K562 (cell line): ENCODE data around the gene VPS13D. TPM values are rescaled to one million over a fixed set of nuclear protein-coding genes. Genes with fewer than 3 reads are reported as not detected.

ENCODE experiments used
- ATF3 ChIP-seq, 2 experiments: fragments of 450-650 bp in 1 of 2; sonication (generic) in 1 of 2; formaldehyde crosslinking in 1 of 2; IDR thresholded peaks in 1 of 2; conservative IDR thresholded peaks in 1 of 2; 2 replicates each; pipeline versions ENCODE4 v1.6.1 to v1.8.1; 2016 to 2023; ENCODE audit warnings: mild to moderate bottlenecking in 2 of 2, moderate library complexity in 2 of 2, inconsistent platforms in 1 of 2, missing genetic modification reagents in 1 of 2
- CCAR2 ChIP-seq: fragments of 200-400 bp; formaldehyde crosslinking; IDR thresholded peaks from 2 replicates; pipeline ENCODE4 v1.6.1; 2017; ENCODE audit warnings: mild to moderate bottlenecking, low read depth, low read length
- CEBPG ChIP-seq, 3 experiments: fragments of 200-800 bp in 1 of 3; sonication (Bioruptor generic) in 1 of 3; sonication (generic) in 1 of 3; formaldehyde crosslinking in 1 of 3; IDR thresholded peaks in 2 of 3; conservative IDR thresholded peaks in 1 of 3; 2 replicates each; pipeline versions ENCODE4 v1.6.1 to v1.8.0; 2016 to 2022; ENCODE audit warnings: missing compliant biosample characterization in 2 of 3, missing genetic modification characterization in 2 of 3, mild to moderate bottlenecking in 1 of 3, missing genetic modification reagents in 1 of 3
- GTF2B ChIP-seq: IDR thresholded peaks from 2 replicates; pipeline ENCODE4 v1.6.1; 2011; ENCODE audit not compliant: insufficient read length; ENCODE audit errors: extremely low read depth
- HMGN3 ChIP-seq: IDR thresholded peaks from 2 replicates; pipeline ENCODE4 v1.6.1; 2011; ENCODE audit warnings: borderline replicate concordance, low read depth, mild to moderate bottlenecking, mixed read lengths, low read length; ENCODE audit not compliant: insufficient read length; ENCODE audit errors: extremely low read depth
- KAT2B ChIP-seq: IDR thresholded peaks from one replicate; pipeline ENCODE4 v1.6.1; 2012; ENCODE audit warnings: low read depth, mild to moderate bottlenecking, control low read depth, inconsistent platforms, low read length, moderate library complexity
- PATZ1 ChIP-seq: fragments of 250-450 bp; sonication (Bioruptor Pico); IDR thresholded peaks from 2 replicates; pipeline ENCODE4 v1.5.0; 2020; ENCODE audit warnings: mild to moderate bottlenecking, borderline replicate concordance
- TEAD4 ChIP-seq, 2 experiments: sonication (generic) in 1 of 2; formaldehyde crosslinking in 1 of 2; IDR thresholded peaks; 2 replicates each; pipeline versions ENCODE4 v1.6.1 to v1.8.0; 2012 to 2022; ENCODE audit warnings: borderline replicate concordance in 1 of 2, inconsistent platforms in 1 of 2, low read length in 1 of 2, mild to moderate bottlenecking in 1 of 2, missing genetic modification reagents in 1 of 2
- THRAP3 ChIP-seq: fragments of 450-650 bp; IDR thresholded peaks from 2 replicates; pipeline ENCODE4 v1.6.1; 2016; ENCODE audit warnings: mild to moderate bottlenecking, inconsistent platforms, borderline replicate concordance
- U2AF1 ChIP-seq: fragments of 200-400 bp; formaldehyde crosslinking; optimal IDR thresholded peaks from 2 replicates; pipeline ENCODE3; 2017; ENCODE audit warnings: mild to moderate bottlenecking, low read depth, low read length, moderate library complexity
- ZBTB1 ChIP-seq: sonication (generic); formaldehyde crosslinking; IDR thresholded peaks from 2 replicates; pipeline ENCODE4 v1.8.1; 2023; ENCODE audit warnings: missing genetic modification reagents, low read depth, mild to moderate bottlenecking, borderline replicate concordance
- ZNF75A ChIP-seq: fragments of 450-650 bp; formaldehyde crosslinking; IDR thresholded peaks from 2 replicates; pipeline ENCODE4 v1.4.0; 2020; ENCODE audit warnings: mild to moderate bottlenecking
- polyA plus RNA-seq, 8 experiments: library from polyadenylated mRNA; depleted of rRNA in 4 of 8; stranded (reverse) in 5 of 8; unstranded in 3 of 8; fragments of >200 nt; fragmentation: Nextera tagmentation in 2 of 8; fragmentation: Illumina TruSeq in 1 of 8; extraction: Ambion mirVana in 2 of 8; extraction: Trizol in 1 of 8; gene quantifications; 2 replicates each; pipeline versions ENCODE4 v1.2.1 to v1.2.3, GENCODE V29; 2011 to 2014; ENCODE audit warnings: inconsistent platforms in 1 of 8, missing spikeins in 1 of 8
- total RNA-seq, 7 experiments: library from RNA; depleted of rRNA in 6 of 7; stranded (reverse); fragments of >200 nt in 6 of 7; fragmentation: Illumina TruSeq in 2 of 7; extraction: Trizol in 2 of 7; gene quantifications; 2 replicates each; pipeline versions ENCODE4 v1.2.1 to v1.2.3, GENCODE V29; 2011 to 2021; ENCODE audit warnings: low replicate concordance in 1 of 7

VPS13D gene
- total and polyA plus RNA-seq, 9 of the 15 experiments (the other 6 are each of a cell fraction or from before 2014, with no cell fraction given): 6.1 to 51.5 (median 38.5) TPM

GRCh38 chr1:12448746-12449177 lies 218.9 kb downstream of the VPS13D start (continued):
- TF ChIP-seq KAT2B (no peak), HMGN3 (peak; percentile 98), CEBPG (CRISPR knock-in tag; IDR thresholded peaks at IDR 0.05) (no peak; the same call in 1 of the 2 replicates), CEBPG (tag; conservative IDR thresholded peaks at IDR 0.05 in 1 of 2, IDR thresholded peaks at IDR 0.05 in 1 of 2) (no peak; a peak in 1 of 4 replicates), ATF3 (IDR thresholded peaks at IDR 0.05) (peak; percentile 55; the same call in 1 of the 2 replicates), ATF3 (CRISPR knock-in tag; conservative IDR thresholded peaks at IDR 0.05) (no peak), U2AF1 (no peak), GTF2B (no peak), PATZ1 (CRISPR knock-in tag) (no peak), THRAP3 (no peak), TEAD4 (IDR thresholded peaks at IDR 0.05; ENCODE audit: low read length) (peak; percentile 100), TEAD4 (CRISPR knock-in tag; IDR thresholded peaks at IDR 0.05; ENCODE audit: borderline replicate concordance) (no peak), ZNF75A (CRISPR knock-in tag) (no peak), CCAR2 (no peak), ZBTB1 (no peak)
